D721Med (cell line): ENCODE results near the gene SLC5A2.
"Not testable (repeated sequence)": the region's sequence is repeated elsewhere in the genome, so short reads cannot be mapped to it uniquely, and the experiment has no call there.

ENCODE experiments used
- DNase-seq: peaks from one replicate; pipeline ENCODE4 v3.0.0; 2011; ENCODE audit warnings: low spot score; ENCODE audit not compliant: insufficient read length
- FAIRE-seq: peaks from 2 replicates; lab custom pipeline; 2011; peaks lifted over from hg19 to GRCh38; lab: Jason Lieb, UNC
- CTCF ChIP-seq: IDR thresholded peaks from 2 replicates; pipeline ENCODE4 v1.5.1; 2012; ENCODE audit warnings: mild to moderate bottlenecking, control low read depth; ENCODE audit not compliant: insufficient read depth; ENCODE audit errors: missing control alignments

The SLC5A2 gene

GRCh38 chr16:31483081-31483480, at the start of gene SLC5A2:
TSS of gene SLC5A2 (plus strand) at chr16:31483123. CDS start at chr16:31483137, 14 bp downstream.
- no peak for TF ChIP-seq CTCF
- no peak for DNase-seq

DNA sequence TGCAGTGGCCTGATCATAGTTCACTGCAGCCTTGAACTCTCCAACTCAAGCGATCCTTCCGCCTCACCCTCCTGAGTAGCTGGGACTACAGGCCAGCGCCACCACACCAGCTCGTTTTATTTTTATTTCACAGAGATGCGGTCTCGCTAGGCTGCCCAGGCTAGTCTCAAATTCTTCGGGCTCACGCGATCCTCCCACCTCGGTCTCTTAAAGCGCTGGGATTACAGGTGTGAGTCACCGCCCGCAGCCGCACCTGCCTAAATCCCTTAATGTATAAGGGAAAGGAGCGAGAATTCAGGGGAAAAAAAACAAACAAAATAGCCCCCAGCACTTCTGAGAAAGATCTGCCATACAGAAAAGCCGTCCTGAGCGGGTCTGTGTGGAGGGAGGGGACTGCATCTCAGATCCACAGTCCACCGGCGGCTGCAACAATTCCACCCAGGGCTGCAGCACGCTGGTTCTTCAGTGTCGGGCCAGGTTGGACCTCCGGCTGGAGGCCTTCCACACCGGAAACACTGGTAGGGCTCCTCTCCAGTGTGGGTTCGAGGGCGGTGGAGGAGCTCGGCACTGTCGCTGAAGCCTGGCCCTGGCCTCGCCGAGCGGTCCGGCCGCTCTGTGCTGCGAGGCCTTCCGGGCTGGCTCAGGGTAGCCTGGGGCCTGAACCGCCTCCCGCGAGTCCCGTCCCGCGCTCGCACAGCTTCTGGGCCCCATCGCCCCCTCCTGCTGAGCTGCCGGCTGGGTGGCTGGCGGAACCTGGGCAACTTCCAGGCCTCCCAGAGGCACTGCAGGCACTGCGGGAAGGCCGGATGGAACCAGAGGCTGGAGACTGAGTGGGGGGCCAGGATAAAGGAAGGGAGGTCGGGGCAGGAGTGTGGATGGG, 47.3 kb upstream of the SLC5A2 start:
- DNase-seq (no peak), FAIRE-seq (no peak)
- no peak for TF ChIP-seq CTCF

More at GRCh38 chr16:31483081-31483480, at the start of gene SLC5A2:
- FAIRE-seq, result no peak

DNA sequence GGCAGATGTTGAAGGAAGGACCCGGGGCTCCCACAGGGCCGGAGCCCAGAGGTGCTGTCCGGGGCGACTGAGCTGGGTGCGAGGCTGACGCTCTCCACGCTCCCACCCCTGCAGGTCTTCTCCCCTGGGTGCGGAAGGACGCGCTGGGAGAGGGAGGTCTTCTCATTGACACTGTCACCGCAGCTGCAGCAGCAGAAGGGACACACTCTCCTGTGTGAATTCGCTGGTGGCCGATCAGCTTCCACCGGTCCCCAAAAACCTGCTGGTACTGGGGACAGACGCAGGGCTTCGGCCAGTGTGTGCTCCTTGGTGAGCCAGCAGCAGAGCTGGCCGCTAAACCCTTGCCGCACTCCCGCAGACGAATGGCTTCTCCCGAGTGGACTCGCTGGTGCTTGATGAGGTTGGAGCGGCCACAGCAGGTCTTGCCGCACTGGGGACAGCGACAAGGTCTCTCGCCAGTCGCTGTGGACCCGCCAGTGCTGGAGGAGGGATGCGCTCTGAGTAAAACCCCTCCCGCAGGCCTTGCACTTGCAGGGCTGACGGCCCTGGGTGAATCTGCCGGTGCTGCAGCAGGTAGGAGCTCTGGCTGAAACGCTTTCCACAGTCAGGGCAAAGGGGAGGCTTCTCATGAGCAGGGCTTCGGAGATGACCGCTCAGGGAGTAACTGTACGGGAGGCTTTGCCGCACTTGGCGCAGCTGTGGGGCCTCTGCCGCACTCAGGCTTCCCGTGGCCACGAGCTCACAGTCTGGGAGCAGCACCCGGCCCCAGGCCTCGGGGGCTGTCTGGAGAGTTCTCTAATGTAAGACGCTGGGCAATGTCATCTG, 46.5 kb upstream of the SLC5A2 start:
- TF ChIP-seq CTCF, result no peak
- FAIRE-seq, result no peak
- DNase-seq, result no peak

- DNase-seq (no peak), FAIRE-seq (no peak)
- no peak for TF ChIP-seq CTCF
These were observed 44.5 kb upstream of the SLC5A2 start for GRCh38 chr16:31438414-31438813.

GRCh38 chr16:31439023-31439422, 43.9 kb upstream of the SLC5A2 start:
- not testable (repeated sequence) for FAIRE-seq, DNase-seq

DNA sequence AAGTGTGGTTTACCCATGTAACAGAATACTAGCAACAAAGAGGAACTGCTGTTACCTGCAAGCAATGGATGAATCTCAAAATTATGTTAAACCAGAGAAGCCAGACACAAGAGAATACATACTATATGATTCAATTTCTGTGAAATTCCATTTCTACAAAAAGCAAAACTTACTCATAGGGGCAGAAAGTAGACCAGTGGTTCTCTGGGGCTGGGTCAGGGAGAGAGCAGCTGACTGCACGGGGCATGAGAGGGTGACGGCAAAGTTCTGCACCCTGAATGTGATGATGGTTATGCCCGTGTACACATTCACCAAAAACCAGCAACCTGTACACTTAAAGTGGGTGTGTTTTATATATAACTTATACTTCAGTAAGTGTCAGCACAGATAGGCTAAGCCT, 43.4 kb upstream of the SLC5A2 start:
- DNase-seq (no peak), FAIRE-seq (no peak)
- TF ChIP-seq CTCF, result no peak

DNA sequence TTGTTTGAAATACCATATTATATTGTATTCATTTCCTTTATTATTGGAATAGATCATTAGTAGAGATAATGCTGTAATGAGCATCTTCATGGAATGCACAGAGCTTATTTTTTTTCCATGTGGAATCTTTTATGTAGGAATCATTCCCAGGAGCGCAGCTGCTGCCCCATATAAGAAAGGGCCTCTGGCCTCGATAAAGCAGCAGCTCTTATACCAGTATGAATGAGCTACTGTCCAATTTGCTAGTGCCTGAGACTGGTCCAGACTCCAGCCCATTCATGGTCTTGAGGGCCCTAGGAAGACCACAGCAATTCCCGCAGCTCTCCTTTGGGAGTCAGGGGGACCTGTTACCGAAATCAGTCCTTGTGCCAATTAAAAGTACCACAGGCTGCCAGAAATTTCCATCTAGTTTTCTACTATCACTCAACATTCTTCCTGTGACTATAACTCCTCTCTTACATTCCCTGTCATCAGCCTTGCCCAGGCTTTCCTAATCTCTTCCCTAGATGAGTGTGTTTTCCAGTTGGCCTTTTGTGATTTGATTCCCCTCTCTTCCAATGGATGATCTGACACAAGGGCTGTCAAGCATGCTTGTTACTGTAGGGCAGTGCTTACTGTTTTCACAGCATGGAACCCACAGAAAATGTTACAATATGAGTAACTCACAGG, 42.3 kb upstream of the SLC5A2 start:
- DNase-seq, result no peak
- FAIRE-seq, result no peak
- TF ChIP-seq CTCF, result no peak
